Hepatocyte (in vitro differentiated cells): ENCODE data around the gene MYL6. TPM values are rescaled to one million over a fixed set of nuclear protein-coding genes. Genes with fewer than 3 reads are reported as not detected.

Source experiments
- DNase-seq: peaks from one replicate; pipeline ENCODE4 v3.0.0-alpha.2; 2016; ENCODE audit warnings: low spot score
- H2AFZ ChIP-seq: fragments of 200-600 bp; sonication (generic); 2 replicates; pipeline ENCODE4 v1.6.0; 2016; ENCODE audit warnings: antibody characterized with exemption, mild to moderate bottlenecking
- H3K27ac ChIP-seq: fragments of 200-600 bp; sonication (generic); 2 replicates; pipeline ENCODE4 v1.5.1; 2016; ENCODE audit warnings: mild to moderate bottlenecking
- H3K27me3 ChIP-seq: fragments of 200-600 bp; sonication (generic); 2 replicates; pipeline ENCODE4 v1.6.1; 2016
- H3K36me3 ChIP-seq: fragments of 200-600 bp; sonication (generic); replicated peaks from 2 replicates; pipeline ENCODE4 v1.5.1; 2016; ENCODE audit warnings: low read depth; ENCODE audit not compliant: insufficient read depth
- H3K4me1 ChIP-seq: fragments of 200-600 bp; sonication (generic); 2 replicates; pipeline ENCODE4 v1.5.1; 2016; ENCODE audit warnings: mild to moderate bottlenecking, moderate library complexity; ENCODE audit not compliant: insufficient read depth
- H3K4me2 ChIP-seq: fragments of 200-600 bp; sonication (generic); 2 replicates; pipeline ENCODE4 v1.6.0; 2016
- H3K4me3 ChIP-seq: fragments of 200-600 bp; sonication (generic); 2 replicates; pipeline ENCODE4 v1.5.1; 2016; ENCODE audit warnings: mild to moderate bottlenecking
- H3K79me2 ChIP-seq: fragments of 200-600 bp; sonication (generic); 2 replicates; pipeline ENCODE4 v1.6.0; 2017; ENCODE audit warnings: mild to moderate bottlenecking
- H3K9me2 ChIP-seq: fragments of 200-600 bp; sonication (generic); replicated peaks from 2 replicates; pipeline ENCODE4 v1.6.0; 2017; ENCODE audit warnings: mild to moderate bottlenecking; ENCODE audit not compliant: insufficient read depth
- H3K9me3 ChIP-seq: fragments of 200-600 bp; sonication (generic); 2 replicates; pipeline ENCODE4 v1.5.1; 2016; ENCODE audit warnings: low read depth, mild to moderate bottlenecking
- H4K20me1 ChIP-seq: fragments of 200-600 bp; sonication (generic); 2 replicates; pipeline ENCODE4 v1.6.0; 2016; ENCODE audit warnings: mild to moderate bottlenecking; ENCODE audit not compliant: insufficient read depth, poor library complexity, severe bottlenecking
- EZH2 ChIP-seq: fragments of 200-600 bp; sonication (generic); IDR thresholded peaks from 2 replicates; pipeline ENCODE4 v1.6.1; 2016; ENCODE audit warnings: antibody characterized with exemption, mild to moderate bottlenecking, borderline replicate concordance
- EZH2phosphoT487 ChIP-seq: fragments of 200-600 bp; sonication (generic); IDR thresholded peaks from one replicate; pipeline ENCODE4 v1.6.1; 2018; ENCODE audit warnings: antibody characterized with exemption, mild to moderate bottlenecking, low read depth, moderate library complexity; ENCODE audit not compliant: unreplicated experiment, severe bottlenecking
- WGBS: methylation state at CpG from one replicate; pipeline ENCODE4 v1.1.6; 2016; ENCODE audit warnings: low lambda C conversion rate; ENCODE audit errors: missing lambda C conversion rate; 5-methylcytosine and 5-hydroxymethylcytosine counted together
- polyA plus RNA-seq: library from polyadenylated mRNA; unstranded; fragments of >200 nt; fragmentation: Nextera tagmentation; extraction: Ambion mirVana; gene quantifications from 2 replicates; pipeline ENCODE4 v1.2.1, GENCODE V29; 2016
- total RNA-seq: library from RNA; depleted of rRNA; stranded (reverse); fragments of >200 nt; gene quantifications from 2 replicates; pipeline ENCODE4 v1.2.3, GENCODE V29; 2014
- TF ChIP-seq, protein P1 (sequence below): fragments of 200-600 bp; sonication (generic); IDR thresholded peaks from 2 replicates; pipeline ENCODE4 v1.5.1; 2016; ENCODE audit warnings: antibody characterized with exemption, mild to moderate bottlenecking; ENCODE audit not compliant: poor library complexity

Gene MYL6
- total and polyA plus RNA-seq, 2 experiments from 2014 or later = 1,441 to 2,273 TPM

DNA sequence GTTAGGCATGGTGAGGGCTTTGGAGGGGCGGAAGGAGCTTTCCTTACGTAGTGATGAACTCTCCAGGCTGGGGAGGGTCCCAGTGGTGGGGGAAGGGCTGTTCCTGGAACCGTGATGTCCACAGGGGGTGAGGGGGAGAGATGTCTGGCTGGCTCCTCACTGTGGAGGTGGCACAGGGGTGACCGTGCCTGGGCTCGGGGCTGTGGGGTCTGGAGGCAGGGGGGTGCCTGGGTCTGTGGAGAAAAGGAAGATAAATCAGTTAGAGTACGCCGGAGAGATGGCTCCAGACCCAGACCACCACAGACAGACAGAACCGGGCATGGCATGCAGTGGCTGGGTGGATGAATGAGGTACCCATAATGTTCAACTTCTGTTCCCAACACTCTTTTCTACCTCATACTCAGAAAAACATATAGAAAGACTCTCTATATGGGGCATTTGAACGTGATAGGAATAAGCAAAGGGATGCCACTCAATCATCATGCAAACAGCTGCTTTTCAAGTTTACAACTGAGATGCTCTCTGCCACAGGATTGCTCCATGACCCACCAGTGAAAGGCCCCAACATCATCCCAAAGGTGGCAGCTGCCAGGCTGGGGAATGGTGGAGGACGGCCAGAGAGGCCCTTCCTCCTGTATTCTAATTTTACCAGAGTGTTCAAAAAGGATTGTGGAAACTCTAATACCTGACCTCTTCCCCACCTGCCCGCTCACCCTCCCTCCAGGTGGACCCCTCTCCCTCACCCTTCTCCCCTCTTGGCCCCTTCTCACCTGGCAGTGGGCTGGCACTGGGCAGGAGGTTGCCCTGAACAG is 5.6 kb downstream of the MYL6 start:
- 86% methylated on average over 11 of the region's 11 CpGs for WGBS
- Histone ChIP-seq H3K4me2 (no peak overlapping the region), H3K27me3 (no peaks in the 10 kb centered on the region), H3K27ac (no peak overlapping the region), H3K4me3 (no peak overlapping the region), H3K9me3 (no peaks in the 10 kb centered on the region), H3K36me3 (no peaks in the 10 kb centered on the region), H4K20me1 (peaks cover 29% of the 10 kb centered on the region), H3K9me2 (no peaks in the 10 kb centered on the region), H3K4me1 (peaks cover 22% of the 10 kb centered on the region), H2AFZ (no peak overlapping the region), H3K79me2 (peaks cover 27% of the 10 kb centered on the region)
- DNase-seq = no peak
- TF ChIP-seq, protein P1, sequence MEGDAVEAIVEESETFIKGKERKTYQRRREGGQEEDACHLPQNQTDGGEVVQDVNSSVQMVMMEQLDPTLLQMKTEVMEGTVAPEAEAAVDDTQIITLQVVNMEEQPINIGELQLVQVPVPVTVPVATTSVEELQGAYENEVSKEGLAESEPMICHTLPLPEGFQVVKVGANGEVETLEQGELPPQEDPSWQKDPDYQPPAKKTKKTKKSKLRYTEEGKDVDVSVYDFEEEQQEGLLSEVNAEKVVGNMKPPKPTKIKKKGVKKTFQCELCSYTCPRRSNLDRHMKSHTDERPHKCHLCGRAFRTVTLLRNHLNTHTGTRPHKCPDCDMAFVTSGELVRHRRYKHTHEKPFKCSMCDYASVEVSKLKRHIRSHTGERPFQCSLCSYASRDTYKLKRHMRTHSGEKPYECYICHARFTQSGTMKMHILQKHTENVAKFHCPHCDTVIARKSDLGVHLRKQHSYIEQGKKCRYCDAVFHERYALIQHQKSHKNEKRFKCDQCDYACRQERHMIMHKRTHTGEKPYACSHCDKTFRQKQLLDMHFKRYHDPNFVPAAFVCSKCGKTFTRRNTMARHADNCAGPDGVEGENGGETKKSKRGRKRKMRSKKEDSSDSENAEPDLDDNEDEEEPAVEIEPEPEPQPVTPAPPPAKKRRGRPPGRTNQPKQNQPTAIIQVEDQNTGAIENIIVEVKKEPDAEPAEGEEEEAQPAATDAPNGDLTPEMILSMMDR = no peak
- TF ChIP-seq EZH2phosphoT487 (no peak), EZH2 (no peak)

DNA sequence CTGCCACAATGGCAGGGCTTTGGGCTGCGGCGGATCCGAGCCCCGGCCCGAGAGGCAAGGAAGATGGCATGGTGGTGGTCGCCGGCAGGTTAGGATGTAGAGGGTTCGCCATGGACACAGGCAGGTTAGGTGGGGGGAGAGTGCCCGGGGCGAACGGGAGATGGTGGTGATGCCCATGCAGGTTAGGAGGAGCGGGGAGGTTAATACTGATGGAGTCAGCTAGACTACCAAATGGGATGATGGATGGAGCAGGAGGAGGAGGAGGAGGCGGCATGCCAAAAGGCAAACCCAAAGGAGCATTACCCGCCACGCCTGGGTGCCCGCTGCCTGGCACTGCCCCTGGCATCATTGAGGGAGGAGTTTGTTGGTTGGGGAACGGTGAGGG is 6.2 kb downstream of the MYL6 start:
- H3K27ac ChIP-seq = no peak overlapping the region

DNA sequence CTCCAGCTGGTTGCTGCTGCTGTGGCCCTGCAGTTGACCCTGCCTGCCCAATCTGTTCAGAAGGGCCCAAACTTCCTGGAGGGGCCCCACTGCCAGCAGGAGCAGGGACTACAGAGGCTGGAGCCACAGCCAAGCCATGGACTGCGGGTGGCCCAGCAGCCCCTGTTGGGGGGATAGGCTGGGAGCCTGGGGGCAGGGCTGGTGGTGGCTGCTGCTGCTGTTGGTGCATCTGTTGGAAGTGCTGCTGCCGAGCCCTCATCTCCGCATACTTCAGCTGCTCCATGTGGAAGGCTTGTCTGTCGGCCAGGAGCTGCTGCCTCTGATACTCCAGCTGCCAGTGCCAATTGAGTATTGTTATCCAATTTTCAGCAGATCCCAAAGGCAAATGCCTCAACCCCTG is 7.2 kb downstream of the MYL6 start:
- Histone ChIP-seq H3K9me2 (no peaks in the 10 kb centered on the region), H3K27me3 (no peaks in the 10 kb centered on the region), H3K79me2 (peaks cover 11% of the 10 kb centered on the region), H3K36me3 (no peaks in the 10 kb centered on the region), H3K27ac (no peak overlapping the region), H3K4me3 (no peak overlapping the region), H2AFZ (no peak overlapping the region), H3K4me1 (peaks cover 12% of the 10 kb centered on the region), H4K20me1 (peaks cover 16% of the 10 kb centered on the region), H3K9me3 (no peaks in the 10 kb centered on the region), H3K4me2 (no peak overlapping the region)
- DNase-seq = no peak
- TF ChIP-seq, protein P1 = no peak
- TF ChIP-seq EZH2phosphoT487 = no peak
- TF ChIP-seq EZH2 = no peak
- WGBS = 88% methylated on average over 4 of the region's 4 CpGs

More for the DNA sequence above, 6.2 kb downstream of the MYL6 start:
- H4K20me1 ChIP-seq = peaks cover 26% of the 10 kb centered on the region
- H2AFZ ChIP-seq = no peak overlapping the region
- TF ChIP-seq EZH2phosphoT487 = no peak
- no peak for TF ChIP-seq EZH2
- TF ChIP-seq, protein P1 = no peak
- peaks cover 22% of the 10 kb centered on the region for H3K4me1 ChIP-seq
- no peak overlapping the region for H3K4me2 ChIP-seq
- H3K36me3 ChIP-seq = no peaks in the 10 kb centered on the region
- no peak overlapping the region for H3K4me3 ChIP-seq
- H3K9me2 ChIP-seq = no peaks in the 10 kb centered on the region
- H3K27me3 ChIP-seq = no peaks in the 10 kb centered on the region
- no peaks in the 10 kb centered on the region for H3K9me3 ChIP-seq
- DNase-seq = no peak
- WGBS = 97% methylated on average over 17 of the region's 17 CpGs
- H3K79me2 ChIP-seq = peaks cover 21% of the 10 kb centered on the region
